HG03565 (cell line): Measurements from ENCODE around the gene YBX3.

Source experiments
- ATAC-seq: cut with Tn5 transposase; IDR thresholded peaks from one replicate; pipeline ENCODE4 v1.9.1; 2021; ENCODE audit warnings: mild to moderate bottlenecking, moderate library complexity; ENCODE audit not compliant: unreplicated experiment

Gene YBX3

DNA sequence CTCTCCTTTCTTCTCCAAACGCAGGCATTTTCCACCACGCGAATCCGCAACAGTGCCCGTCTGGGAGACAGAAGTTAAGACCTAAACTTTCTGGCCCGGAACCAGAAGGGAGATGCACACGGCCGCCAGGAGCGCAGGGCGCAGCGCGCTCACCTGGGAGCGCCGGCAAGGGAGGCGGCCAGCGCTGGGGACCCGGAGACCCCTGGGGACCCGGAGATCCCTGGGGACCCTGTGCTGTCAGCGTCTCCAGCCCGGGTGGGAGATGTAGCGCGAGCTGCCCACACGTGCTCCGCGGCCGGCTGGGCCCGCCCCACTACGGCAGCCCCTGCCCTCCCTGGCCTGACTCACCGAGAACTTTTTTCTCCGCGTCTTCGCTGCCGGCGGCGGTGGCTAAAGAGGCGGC lies 620 bp downstream of the YBX3 start:
- peak; percentile 37 for ATAC-seq

DNA sequence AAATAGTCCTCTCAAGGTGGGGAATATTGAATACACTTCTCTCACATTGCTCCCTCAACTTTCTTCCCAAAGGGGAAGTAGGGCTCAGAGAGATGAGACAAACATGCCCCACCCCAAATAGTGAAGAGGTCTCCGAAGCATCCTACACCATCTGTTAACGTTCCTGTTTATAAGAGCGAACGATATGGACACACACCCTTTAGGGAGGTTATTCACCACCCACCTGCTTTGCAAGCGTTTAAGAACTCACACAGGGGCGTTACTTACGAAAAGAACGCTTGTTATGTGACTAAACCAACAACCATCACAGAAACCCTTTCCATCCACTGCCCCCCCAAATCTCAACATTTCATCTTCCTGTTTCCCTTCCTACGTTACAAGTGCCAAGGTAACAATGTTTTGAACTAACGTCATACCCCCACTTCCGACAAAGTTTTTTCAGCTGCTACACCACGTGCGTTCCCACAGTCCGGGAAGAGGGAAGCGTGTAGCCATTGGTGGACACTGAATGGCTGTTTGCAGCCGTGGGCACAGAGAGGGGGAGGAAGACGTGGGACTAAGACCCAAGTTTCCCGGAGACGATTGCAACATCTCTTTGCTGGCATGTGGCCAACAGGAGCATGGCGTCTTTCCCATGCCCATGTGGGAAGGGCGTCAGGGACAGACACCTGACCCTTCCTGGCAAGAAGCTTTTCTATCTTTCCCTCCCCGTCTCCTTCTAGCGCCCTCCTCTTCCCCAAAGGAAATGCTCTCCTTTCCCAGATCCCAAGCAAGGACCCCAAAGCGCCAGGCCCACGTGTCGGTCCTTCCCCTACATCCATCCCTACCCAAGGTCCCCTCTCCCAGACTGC lies 1.2 kb downstream of the YBX3 start:
- no peak for ATAC-seq

DNA sequence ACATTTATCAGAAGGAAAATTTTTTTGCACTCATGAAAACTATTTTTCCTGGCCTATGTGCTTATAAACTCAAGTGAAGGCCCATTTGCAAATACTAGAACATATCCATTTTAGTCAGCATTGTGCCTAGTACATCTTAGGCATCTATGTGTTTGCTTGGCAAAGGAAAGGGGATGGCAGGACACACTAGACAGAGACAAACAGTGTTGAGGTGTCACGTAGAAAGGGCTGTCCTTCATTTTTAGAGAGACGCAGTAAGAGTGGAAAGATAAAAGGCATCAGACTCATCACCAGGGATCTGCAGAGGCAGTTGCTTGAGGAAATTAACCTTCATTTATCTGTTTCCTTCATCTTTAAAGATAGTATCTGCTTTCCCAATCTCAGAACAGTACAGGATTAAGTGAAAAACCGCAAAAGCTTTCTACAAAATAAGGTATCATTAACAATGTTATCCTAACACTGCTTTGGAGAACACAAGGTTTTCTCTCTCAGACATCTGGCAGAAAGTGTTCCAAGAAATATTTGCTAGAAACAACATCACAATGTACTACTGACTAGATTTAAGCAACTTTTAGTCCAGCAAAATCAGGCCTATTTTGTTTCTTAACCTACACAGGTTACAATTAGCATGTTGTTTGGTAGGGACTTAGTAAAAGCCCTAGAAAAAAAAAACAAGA lies 2.0 kb downstream of the YBX3 start:
- ATAC-seq: no peak

DNA sequence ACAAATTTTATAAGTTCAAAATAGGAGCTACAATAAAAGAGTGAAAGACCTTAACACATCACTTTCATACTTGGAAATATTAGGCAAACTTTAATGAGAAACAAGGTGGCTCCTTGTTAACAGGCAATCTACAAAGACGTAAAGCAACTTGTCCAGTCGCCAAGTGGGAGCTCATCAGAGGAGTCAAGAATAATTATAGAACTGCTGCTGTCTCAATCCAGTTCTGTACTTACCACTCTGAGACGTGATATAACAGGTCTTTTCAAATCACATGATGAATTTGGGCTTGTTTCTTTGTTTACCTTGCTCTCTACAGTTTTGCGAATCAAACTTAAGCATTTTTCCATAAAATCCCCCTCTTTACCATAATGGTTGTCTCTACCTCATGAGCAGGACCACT lies 3.6 kb downstream of the YBX3 start:
- ATAC-seq: no peak

DNA sequence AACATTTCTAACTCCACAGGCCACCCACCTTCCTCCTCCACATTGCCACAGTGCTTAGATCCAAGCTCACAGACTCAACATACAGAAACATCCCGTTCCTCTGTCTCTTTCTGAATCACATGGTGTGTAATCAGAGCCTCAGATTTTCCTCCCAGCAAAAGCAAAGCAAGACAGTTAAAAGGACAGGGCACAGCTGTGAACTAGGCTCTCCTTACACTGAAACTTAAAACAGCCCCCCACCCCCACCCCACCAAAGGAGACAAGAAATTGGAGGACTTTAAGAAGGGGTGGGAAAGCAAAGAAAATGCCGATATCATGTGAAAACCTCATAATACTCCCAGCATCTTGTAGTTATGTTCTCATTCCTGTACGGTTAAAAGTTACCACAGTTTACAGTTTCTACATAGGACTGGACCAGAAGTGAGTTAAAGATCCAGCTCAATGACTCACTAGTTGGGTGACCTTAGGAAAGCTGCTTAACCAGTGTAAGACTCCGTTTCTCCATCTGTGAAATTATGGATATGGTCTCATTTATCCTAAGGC lies 4.8 kb downstream of the YBX3 start:
- ATAC-seq: no peak

DNA sequence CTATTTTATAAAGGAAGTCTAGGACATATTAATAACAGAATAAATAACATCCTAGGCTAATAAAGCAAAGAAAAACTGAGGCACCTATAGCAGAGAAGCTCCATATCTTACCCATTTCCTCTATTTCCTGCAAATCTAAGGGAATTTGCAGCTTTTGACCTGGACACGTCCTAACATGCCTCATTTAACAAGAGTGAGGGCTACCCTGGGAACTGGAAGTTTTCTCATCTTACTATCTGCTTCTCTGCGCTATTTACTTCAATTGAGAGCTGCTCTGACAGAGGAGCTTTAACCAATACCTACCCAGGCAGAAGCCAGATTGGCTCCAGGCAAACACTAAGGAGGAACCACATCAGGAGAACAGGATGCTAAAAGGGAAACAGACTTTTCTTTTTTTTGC lies 5.7 kb downstream of the YBX3 start:
- no peak for ATAC-seq

DNA sequence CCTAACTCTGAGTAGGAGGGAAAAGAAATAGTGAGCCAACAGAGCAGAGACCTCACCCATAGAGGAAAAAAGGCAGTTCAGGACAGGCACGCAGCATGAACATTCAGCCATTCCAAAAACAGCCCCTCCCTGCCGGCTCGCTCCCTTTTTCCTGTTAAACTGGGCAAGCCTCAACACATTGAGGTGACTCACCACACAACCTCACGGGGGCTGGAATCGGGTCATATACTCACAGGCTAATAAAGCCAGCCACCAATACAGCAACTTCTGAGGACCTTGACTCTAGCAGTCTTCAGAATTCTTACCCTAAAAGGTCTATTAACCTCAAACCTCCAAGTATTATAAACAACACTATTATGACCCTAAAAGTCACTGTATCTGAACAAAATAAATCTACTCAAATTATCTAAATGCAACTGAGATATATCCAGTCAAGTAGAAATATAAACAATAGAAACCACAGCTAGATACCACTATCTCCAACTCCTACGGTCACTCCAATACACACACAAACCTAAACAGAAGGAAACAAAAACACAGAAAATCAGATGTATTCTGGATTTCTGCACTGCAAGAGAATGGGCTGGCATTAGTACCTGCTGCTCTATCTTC lies 6.3 kb downstream of the YBX3 start:
- ATAC-seq: no peak

DNA sequence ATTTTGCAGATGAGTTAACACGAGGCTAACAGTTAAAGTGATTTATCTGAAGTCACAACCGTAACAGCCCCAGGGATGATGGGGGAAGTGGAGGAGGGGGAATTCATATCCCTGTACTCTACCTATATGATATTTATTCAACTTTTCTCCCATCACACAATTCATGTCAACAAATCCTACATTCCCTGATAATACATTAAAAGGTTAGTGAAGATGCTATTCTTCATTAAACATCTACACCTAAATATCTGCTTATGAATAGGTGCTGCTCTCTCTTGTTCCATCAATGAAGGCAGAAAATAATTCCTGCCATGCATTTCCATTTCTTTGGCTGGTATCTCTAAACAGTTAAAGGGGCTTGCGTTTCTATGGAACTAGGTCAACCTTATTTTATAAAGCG lies 6.8 kb downstream of the YBX3 start:
- ATAC-seq: no peak

DNA sequence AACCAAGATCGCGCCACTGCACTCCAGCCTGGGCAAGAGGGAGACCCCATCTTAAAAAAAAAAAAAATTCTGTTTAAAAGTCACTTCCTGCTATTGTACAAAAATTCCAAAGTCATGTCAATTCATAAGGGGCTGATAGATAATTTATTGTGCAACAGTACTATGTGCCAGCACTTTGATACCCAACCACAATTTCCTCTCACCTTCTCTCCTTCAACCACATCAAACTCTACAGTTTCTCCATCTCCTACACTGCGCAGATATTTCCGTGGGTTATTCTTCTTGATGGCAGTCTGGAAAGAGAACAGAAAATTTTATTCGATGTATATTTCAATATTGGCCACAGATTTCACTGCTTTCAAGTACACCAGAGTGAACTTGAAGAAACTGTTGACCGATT lies 7.6 kb downstream of the YBX3 start:
- ATAC-seq: no peak

DNA sequence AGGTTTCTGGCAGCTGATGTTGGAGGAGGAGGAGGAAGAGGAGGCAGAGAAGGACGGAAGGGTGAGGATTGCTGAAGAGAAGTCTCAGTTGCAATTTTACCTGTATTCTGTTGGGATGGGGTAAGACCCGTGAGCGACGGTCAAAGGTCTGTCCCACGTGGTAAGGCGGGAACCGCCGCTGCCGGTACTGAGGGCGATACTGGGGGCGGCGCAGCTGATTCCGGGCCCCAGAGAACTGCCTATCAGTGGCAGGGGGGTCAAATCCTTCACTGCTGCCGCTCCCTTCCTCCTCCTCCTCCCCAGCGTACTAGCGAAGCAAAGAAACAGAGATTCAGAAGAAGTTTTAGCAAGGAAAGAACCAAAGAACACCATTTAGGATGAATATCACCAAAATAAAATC lies 13.3 kb downstream of the YBX3 start:
- no peak for ATAC-seq

DNA sequence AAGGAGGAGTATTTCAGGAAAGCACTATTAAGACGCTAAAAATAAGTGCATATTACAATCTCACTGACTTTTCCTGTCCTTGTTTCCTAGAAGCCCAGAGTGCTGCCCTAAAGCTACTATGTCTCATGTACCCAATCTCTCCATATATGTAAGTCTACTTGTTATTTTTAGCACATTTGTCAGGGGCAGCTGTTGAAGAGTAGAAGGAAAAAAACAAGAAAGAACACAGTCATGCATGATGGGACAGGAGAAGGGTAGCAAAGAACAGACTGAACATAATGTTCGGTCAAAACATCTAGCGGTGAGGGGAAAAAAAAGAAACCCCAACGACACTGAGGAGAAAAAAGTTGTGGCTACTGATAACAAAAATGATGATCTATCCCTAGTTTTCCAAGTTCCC lies 14.3 kb downstream of the YBX3 start:
- no peak for ATAC-seq

DNA sequence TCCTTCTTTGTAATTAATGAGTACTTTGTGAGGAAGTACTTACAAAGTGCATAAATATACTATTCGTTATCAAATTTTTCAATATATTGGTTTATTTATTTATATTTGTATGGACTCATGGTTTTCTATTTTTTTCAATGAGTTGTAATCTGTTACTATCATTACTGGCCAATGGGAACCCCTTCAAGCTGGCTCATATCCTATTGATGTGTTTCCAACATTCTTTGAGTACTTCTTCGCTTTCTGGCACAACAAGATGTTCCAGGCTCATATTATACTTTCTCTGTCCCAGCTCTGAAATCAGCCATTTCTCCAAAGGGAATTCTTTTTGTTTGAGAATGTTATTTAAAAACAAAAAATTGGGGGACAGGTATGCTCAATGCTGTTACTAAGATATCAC lies 17.5 kb downstream of the YBX3 start:
- ATAC-seq: no peak

DNA sequence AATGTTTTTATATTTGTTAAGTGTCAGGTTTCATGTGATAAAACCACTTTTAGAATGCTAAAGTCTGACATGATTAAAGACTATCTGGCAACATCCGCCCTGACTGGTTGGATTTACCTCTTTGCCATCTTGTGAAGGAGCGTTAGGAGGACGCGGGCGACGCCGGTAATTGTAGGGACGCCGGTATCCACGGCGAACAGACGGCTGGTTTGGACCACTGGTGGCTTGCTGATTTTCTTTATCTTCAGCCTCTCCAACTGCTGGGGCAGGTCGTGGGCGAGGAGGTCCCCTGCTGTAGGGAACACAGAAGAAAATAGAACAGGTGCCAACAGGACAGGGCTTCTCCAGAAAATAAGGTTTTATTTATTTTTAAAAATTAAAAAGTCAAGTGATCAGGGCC lies 21.3 kb downstream of the YBX3 start:
- ATAC-seq: no peak

DNA sequence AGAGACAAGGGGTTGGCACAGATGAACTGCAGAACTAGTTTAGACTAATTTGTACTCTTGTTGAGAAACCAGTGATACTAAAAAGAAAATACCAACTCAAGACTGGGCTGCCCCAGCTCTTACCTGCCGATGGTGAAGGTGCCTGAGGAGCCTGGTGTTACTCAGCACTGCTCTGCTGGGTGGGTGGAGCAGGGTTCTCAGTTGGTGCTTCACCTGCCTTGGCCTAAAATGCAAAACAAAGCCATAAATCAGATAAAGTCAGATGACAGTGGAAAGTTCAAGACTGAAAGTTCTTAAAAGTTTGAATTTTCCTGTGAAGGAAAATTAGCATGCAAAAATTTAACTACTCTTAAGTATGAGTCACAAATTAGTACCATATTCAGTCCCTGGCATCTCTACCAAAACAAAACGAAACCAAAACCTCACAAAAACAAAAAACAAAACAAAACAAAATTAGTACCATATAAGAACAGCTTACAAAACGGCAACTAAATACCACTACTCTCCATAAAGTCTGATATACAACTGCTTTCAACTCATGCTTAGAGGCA lies 21.9 kb downstream of the YBX3 start:
- no peak for ATAC-seq

DNA sequence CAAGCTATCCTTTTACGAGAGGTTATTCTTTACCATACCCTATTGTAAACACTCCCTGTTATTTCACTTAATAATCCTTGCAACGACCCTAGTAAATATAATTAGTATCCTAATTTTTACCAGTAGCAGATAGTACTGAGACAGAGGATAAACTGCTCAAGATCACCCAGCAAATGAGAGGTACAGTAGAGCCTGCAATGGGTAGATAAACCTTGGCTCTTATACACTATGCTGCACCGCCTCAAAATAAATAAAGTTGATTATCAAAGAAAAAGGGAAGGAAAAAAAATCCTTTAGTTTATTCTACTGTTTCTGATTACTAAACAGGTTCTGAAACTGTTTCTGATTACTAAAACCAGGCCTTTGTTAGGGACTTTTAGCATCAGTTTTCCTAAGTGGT lies 22.5 kb downstream of the YBX3 start:
- ATAC-seq: no peak

DNA sequence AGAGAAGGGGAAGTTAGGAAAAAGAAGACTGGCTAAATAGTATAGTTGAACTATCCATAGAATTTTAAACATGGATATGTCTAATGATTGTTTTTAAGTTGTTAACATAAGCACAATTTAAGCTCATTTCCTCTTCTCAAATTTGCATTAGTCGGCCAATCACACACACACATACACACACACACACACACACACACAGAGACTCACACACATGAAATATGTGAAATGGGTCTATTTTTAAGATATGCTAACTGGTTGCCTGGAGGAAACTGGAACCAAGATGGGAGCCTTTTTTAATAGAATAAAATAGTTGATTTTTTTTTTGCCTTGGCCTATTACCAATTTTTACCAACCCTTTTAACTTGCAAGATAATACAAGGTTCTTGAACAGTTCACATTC lies 25.3 kb downstream of the YBX3 start:
- no peak for ATAC-seq

DNA sequence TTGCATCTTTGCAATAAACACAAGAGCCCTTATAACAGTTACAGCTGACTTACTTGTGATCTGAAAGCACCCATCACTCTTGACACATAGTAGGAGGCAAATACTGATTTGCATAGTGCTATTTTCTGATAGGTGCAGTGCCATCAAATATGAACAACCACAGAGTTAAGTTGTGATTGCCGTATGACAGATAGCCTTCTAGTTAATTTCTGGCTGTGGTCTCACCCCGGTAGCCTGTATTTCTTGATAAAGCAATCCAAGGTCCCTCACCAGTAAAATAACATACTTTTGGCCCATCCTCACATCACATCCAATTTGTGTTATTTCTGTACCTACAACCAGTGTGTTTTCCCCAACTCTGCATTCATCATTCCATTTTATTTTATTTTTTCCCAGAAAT lies 26.0 kb downstream of the YBX3 start:
- no peak for ATAC-seq

DNA sequence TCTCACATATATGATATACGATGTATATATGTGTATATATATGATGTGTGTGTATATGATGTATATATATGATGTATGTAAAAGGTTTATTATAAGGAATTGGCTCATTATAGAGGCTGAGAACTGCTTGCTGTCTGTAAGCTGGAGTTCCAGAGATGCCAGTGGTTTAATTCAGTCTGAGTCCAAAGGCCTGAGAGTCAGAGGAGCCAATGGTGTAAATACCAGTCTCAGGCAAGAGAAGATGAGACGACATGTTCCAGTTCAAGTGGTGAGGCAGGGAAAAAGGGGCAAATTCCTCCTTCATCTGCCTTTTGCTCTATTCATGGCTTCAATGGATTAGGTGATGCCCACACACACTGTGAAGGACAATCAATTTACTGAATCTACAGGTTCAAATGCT lies 32.2 kb downstream of the YBX3 start:
- no peak for ATAC-seq

DNA sequence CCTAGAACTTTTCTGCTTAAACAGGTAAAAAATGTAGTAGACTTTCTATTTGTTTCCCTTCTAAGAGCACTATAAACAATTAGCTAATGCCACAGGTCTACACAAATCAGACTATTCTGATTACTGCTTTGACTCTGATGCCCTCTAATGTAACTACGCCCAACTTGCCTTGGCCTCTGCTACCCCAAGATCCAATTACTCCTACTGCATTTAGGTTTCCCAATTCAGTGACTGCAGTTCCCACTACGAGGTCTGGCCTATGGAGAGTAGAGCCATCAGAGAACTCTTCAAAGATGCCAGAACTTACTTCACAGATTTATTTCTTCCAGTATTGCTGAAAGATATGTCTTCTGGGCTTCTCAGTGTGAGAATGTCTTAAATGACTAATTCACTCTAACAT lies 34.0 kb downstream of the YBX3 start:
- no peak for ATAC-seq

DNA sequence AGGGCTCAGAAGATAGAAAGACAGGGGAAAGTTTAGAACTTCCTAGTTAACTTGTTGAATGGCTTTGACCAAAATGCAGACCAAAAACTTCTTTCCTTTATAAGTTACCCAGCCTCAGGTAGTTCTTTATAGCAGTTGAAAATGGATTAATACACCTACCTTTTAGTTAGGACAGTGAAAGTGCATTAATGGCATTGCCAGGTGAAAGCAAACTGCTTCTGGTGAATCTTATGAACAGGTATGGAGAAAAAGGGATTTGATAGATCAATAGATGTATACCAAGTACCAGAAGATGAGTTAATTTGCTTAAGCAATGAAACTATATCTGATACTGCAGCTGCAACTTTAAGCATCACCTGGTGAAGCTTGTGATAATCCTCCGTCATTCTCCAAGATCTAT lies 35.1 kb downstream of the YBX3 start:
- ATAC-seq: no peak

DNA sequence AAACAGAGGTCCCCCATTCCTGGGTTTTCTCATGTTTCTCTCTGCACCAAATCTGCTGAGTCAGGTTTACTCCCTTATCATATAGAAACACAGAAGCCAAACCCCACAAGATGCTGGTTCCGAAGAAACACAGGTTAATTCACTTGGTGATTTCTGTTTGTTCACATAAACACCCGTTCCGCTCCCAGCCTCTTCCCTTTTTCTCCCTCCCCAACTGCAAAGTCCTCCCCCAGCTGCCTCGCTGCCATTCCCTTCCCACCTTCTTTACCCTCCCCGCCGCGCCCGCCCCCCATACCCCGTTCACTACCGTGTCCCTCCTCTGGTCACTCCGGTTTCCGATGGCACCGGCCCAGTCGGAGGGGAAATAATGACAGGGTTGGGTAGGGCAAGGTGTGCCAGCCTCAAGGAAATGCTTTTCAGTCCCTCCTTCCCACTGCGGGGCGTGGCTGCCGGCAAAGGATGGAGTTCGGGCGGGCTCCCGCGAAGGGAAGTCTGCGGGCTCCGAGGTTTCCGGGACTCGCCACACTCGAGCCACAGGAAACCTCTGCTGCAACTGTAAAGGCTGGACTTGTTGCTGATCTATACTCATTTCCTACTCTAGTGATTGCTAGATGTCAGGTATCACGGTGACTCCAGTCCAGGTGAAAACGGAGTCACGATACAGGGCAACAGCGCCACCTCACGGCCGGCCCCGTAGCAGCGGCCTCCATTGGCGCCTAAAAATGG lies 49.3 kb downstream of the YBX3 start, which contains the start of gene STYK1:
STYK1 (minus strand) TSS at position 394 of the 726 bp plus-strand sequence. CDS start 39,434 bp downstream, outside the sequence.
- ATAC-seq: peak; percentile 81
